Midbrain (tissue), 1 donor: ENCODE results near the gene LRMDA.

Experiments used
- DNase-seq: peaks from one replicate; lab custom pipeline; 2025; lab: John Stamatoyannopoulos, UW

Gene LRMDA

GRCh38 chr10:75672111-75672671 lies 240.8 kb downstream of the LRMDA start:
- DNase-seq = no peak

- no peak for DNase-seq
Observed at GRCh38 chr10:75672842-75673241, 241.4 kb downstream of the LRMDA start.

- DNase-seq = no peak
Observed at GRCh38 chr10:75677541-75677940, 246.1 kb downstream of the LRMDA start.

DNA sequence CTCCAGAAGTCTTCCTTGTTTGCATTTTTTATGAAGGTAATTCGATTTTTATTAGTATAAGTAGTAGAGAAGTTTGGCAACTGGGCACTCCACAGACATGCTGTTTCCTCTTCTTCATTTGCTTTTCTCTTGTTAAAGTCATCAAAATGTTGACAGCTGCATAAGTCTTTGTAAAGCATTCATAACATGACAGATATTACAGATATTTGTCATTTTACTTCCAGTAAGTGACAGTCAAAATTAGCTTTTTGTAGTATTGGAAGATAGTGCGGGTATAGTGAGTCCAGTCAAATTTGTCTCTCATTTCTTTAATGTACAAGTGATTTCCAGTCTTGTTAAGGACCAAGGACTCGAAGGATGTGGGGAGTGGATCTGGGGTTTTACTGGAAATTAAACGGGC lies 247.1 kb downstream of the LRMDA start:
- DNase-seq = no peak

- DNase-seq = no peak
Observed at GRCh38 chr10:75679536-75679935, 248.1 kb downstream of the LRMDA start.

- no peak for DNase-seq
Observed at GRCh38 chr10:75681334-75681733, 249.9 kb downstream of the LRMDA start.

GRCh38 chr10:75682649-75683557 lies 251.5 kb downstream of the LRMDA start:
- DNase-seq = no peak

- DNase-seq = no peak
Observed at GRCh38 chr10:75685187-75685586, 253.8 kb downstream of the LRMDA start.

DNA sequence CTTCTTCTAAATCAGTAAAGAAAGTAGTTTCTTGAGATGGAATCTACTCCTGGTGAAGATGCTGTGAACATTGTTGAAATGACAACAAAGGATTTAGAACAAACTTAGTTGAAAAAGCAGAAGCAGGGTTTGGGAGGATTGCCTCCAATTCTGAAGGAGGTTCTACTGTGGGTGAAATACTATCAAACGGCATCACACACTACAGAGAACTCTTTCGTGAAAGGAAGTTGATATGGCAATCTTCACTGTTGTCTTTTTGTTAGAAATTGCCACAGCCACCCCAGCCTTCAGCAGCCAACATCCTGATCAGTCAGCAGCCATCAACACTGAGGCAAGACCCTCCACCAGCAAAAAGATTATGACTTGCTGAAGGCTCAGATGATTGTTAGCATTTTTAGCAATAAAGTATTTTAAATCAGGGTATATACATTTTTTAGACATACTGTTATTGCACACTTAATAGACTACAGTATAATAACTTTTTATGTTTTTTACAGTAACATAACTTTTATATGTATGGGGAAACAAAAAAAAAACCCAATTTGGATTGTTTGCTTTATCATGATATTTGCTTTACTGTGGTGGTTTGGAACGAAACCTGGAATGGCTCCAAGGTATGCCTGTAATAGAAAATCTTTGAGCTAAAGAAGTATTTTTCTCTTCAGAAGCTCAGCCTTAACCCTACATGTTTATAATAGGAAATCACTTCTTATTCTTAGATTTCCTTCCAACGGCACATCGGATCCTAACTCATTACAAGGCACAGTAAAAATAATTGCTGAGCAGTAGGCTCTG lies 257.3 kb downstream of the LRMDA start:
- DNase-seq = no peak

GRCh38 chr10:75693489-75693888 lies 262.1 kb downstream of the LRMDA start:
- DNase-seq = no peak

DNA sequence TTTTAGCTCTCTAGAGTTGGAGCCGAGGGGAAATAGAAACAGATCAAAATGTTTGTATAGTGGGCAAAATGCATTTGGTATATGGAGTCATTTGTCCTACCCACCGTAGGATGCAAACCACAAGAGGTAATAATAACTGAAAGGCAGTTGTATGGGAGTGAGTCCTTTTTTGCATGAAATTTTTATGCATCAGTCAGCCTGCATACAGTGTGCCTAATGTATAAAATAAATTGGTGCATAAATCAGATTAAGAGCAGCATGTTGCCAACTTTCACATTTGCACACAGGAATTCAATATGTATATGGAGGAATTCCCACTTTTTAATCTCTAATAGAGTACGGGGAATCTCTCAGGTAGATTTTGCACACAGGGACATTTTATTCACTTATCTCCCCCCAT lies 262.8 kb downstream of the LRMDA start:
- DNase-seq = no peak

- DNase-seq = no peak
Observed at GRCh38 chr10:75694790-75695189, 263.4 kb downstream of the LRMDA start.

DNA sequence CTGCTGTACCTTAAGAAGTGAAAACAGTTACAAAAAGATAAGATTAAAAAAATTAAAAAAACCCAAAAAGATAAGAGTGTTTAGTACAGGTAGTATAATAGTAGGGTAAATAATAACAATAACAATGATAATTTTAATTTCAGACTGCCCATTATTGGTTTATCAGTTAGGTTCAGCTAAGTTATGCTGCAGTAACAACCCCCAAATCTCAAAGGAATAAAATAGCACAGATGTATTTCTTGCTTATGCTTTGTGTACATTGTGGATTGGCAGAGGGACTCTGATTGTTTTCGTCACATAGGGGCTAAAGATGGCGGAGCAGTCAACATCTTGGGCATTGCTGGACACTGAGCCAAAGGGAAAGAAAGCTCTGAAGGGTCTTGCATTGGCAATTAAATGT lies 264.6 kb downstream of the LRMDA start:
- no peak for DNase-seq

DNA sequence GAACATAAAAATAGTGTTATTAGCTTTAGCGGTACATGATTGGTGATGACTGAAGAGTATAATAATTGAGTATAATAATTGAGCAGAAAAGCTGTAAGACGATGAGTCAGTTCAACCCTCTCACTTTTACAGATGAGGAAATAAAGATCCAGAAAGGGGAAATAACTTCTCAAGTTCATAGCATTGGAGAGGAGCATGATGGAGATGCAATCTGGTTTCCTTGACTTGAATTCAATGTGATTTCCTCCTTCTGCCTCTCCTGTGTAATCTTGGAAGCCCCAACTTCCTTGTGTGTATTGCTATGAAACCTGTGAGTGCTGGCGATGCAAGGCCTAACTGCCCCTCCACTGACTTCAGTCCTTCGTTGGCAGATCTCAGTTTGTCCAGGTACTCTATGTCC lies 265.1 kb downstream of the LRMDA start:
- no peak for DNase-seq

DNA sequence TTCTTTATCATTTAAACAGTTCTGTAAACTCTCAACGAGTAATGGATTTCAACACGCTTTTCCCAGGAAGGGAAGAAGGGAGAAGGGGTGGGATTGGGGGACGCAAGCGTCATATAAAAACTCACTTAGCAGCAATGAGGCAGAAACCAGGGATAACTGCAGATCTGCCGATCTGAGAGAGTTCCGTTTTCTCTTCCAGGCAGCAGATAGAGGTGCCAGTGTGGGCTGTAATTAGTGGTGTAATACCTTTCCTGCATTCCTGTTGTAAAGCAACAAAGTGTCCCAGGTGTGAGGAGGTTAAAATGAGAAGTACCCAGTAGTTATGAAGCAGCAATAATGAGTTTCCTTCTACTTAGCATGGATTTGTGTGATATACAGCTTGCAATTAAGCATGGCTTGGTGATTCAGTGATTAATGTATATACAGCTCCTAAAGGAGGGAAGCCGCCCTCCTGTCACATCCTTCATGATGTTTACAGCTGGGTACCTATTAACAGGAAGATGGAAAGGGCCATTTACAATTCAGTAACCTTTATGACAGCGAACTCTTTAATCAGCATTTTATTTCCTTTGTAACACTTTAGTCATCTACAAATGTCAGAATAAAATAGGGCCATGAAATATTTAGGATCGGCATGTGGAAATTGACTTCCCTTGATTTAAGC lies 271.9 kb downstream of the LRMDA start:
- DNase-seq = no peak

- no peak for DNase-seq
Observed at GRCh38 chr10:75705426-75705825, 274.0 kb downstream of the LRMDA start.

DNA sequence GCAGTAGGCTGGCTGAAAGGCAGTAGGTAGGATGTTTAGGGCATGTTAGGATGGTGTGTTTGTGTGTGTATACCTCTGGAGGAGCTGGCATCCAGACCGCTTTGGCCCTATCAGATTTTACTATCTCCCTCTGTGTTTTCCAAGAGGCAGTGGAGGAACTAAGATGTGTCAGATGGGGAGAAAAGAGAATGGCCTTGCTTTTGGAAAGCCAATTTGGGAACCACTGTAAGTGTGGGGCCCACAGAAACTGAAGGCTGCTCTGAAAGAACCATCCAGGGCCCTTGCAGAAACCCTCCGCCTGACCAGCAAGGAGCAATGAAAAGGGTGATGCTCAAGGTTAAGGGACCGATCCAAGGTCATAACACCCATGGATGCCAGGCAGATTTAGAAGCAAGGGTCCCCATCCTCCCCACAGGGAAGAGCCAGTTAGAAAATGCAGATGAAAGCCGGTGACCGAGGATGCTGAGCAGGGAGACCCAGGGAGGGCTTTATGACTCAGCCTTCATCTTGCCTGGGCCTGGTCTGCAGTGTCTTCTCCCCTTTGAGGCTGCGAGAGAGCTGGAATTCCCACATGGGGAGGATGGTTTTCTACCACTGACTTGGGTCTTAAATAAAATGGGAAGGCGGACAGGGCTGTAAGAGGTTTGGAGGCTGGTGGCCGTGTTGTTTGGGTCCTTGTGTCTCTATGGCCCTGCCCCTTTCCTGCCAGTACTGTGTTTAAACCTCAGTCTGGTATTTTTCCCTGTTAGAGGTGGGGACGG lies 275.8 kb downstream of the LRMDA start:
- DNase-seq = no peak

- DNase-seq = no peak
Observed at GRCh38 chr10:75708060-75708459, 276.6 kb downstream of the LRMDA start.

- no peak for DNase-seq
Observed at GRCh38 chr10:75709245-75709644, 277.8 kb downstream of the LRMDA start.

DNA sequence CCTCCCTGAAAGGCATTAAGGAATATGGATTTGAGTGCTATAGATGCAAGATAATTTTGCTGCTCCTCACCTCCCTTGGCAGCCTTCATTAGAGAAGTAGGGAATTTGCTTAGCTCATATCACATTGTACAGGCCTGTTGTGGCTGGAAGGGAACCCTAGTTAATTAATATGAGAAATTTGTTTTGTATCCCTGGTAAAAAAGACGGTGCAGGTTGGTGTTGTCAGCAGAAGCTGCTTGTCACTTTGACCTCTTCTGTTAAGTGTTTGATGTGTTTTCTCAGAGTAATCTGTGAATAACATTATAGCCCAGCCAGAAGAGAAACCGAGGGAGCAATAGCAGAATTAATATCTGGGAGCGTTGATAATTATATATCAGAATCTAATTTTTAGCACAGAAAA lies 278.4 kb downstream of the LRMDA start:
- DNase-seq = no peak

GRCh38 chr10:75712242-75712880 lies 280.9 kb downstream of the LRMDA start:
- peak; percentile 4 for DNase-seq
